Measurements from ENCODE around the gene ZNF222.
A peak's percentile ranks its signal among the peaks of the same experiment; 100 is the strongest.

Gene ZNF222

GRCh38 chr19:44066305-44066704 lies 41.1 kb downstream of the ZNF222 start:
- Histone ChIP-seq H3K4me3 (ENCODE audit: low read length) (peak overlapping the region; percentile 3), H3K27me3 (ENCODE audit: control insufficient read depth, insufficient read depth, low read length) (no peaks in the 10 kb centered on the region), H3K4me1 (ENCODE audit: control insufficient read depth, insufficient read depth, low read length) (no peaks in the 10 kb centered on the region), H3K9ac (ENCODE audit: low read length) (no peak overlapping the region), H3K27ac (ENCODE audit: low read depth, low read length) (no peak overlapping the region), H3K36me3 (ENCODE audit: control insufficient read depth, insufficient read depth, low read length) (peaks cover 40% of the 10 kb centered on the region)

- Histone ChIP-seq H3K27me3 (ENCODE audit: control insufficient read depth, insufficient read depth, low read length) (no peaks in the 10 kb centered on the region), H3K36me3 (ENCODE audit: control insufficient read depth, insufficient read depth, low read length) (peaks cover 17% of the 10 kb centered on the region)
Observed at GRCh38 chr19:44069415-44069814, 44.2 kb downstream of the ZNF222 start.

GRCh38 chr19:44071824-44072542 lies 46.8 kb downstream of the ZNF222 start, which contains the start of gene ZNF284:
Gene ZNF284, plus strand, starts transcription at chr19:44072159. Its CDS starts 4,231 bp downstream, at chr19:44076390.
- H3K36me3 ChIP-seq (ENCODE audit: control insufficient read depth, insufficient read depth, low read length), result peaks cover 5% of the 10 kb centered on the region
- H3K27ac ChIP-seq (ENCODE audit: low read depth, low read length), result no peak within 1 kb of the TSS
- no peaks in the 10 kb centered on the region for H3K27me3 ChIP-seq (ENCODE audit: control insufficient read depth, insufficient read depth, low read length)
- H3K9ac ChIP-seq (ENCODE audit: low read length), result peak within 1 kb of the TSS; percentile 36
- peak within 1 kb of the TSS; percentile 92 for H3K4me3 ChIP-seq (ENCODE audit: low read length)
- peaks cover 3% of the 10 kb centered on the region for H3K4me1 ChIP-seq (ENCODE audit: control insufficient read depth, insufficient read depth, low read length)

More at GRCh38 chr19:44069415-44069814, 44.2 kb downstream of the ZNF222 start:
- no peak overlapping the region for H3K4me3 ChIP-seq (ENCODE audit: low read length)
- H3K4me1 ChIP-seq (ENCODE audit: control insufficient read depth, insufficient read depth, low read length), result peaks cover 3% of the 10 kb centered on the region
- H3K27ac ChIP-seq (ENCODE audit: low read depth, low read length), result no peak overlapping the region
- no peak overlapping the region for H3K9ac ChIP-seq (ENCODE audit: low read length)

- Histone ChIP-seq H3K4me1 (ENCODE audit: control insufficient read depth, insufficient read depth, low read length) (peaks cover 3% of the 10 kb centered on the region), H3K4me3 (ENCODE audit: low read length) (peak overlapping the region; percentile 92), H3K27me3 (ENCODE audit: control insufficient read depth, insufficient read depth, low read length) (no peaks in the 10 kb centered on the region), H3K36me3 (ENCODE audit: control insufficient read depth, insufficient read depth, low read length) (no peaks in the 10 kb centered on the region), H3K9ac (ENCODE audit: low read length) (peak overlapping the region; percentile 36), H3K27ac (ENCODE audit: low read depth, low read length) (no peak overlapping the region)
Observed at GRCh38 chr19:44072543-44073401, 47.6 kb downstream of the ZNF222 start.

GRCh38 chr19:44076325-44076724 lies 51.1 kb downstream of the ZNF222 start:
- H3K9ac ChIP-seq (ENCODE audit: low read length), result no peak overlapping the region
- no peaks in the 10 kb centered on the region for H3K36me3 ChIP-seq (ENCODE audit: control insufficient read depth, insufficient read depth, low read length)
- H3K4me3 ChIP-seq (ENCODE audit: low read length), result no peak overlapping the region
- H3K27ac ChIP-seq (ENCODE audit: low read depth, low read length), result no peak overlapping the region
- H3K27me3 ChIP-seq (ENCODE audit: control insufficient read depth, insufficient read depth, low read length), result no peaks in the 10 kb centered on the region
- H3K4me1 ChIP-seq (ENCODE audit: control insufficient read depth, insufficient read depth, low read length), result peaks cover 3% of the 10 kb centered on the region
